ENCODE results near the gene PRR32.
"Not testable (repeated sequence)": the region's sequence is repeated elsewhere in the genome, so short reads cannot be mapped to it uniquely, and the experiment has no call there.

Gene PRR32, protein sequence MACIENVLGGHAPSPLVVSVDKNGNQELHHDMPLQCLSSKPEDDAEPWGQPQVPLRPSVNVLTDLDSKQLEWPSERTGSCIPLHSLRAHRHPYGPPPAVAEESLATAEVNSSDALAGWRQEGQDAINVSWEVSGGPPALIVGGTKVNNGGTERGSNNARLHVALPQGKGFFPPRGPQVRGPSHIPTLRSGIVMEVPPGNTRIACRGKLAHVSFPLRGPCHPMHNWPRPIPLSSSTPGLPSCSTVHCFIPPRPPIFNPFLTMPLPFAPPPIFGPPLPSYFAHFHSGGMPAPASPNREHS

DNA sequence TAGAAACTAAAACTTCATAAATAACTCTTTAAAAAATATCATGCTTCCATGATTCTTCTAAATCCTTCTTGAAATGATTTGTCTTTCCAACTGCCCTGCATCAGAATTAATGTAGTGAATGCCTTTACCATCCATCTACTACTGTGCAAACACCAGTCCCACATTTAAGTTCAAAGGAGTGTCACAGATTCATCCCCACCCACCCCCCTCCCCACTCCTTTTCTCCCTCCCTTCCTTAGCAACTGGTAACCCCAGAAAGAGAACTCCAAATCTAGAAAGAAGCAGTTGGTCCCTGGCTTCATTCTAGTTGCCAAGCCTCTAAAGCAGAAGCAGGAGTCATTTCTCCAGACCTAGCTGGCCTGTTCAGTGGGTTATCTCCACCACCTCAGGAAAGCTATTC, at the start of gene PRR32:
PRR32 (plus strand) TSS at position 301 of the 400 bp plus-strand sequence. CDS start 115 bp downstream, outside the sequence.
- no peak for DNase-seq

DNA sequence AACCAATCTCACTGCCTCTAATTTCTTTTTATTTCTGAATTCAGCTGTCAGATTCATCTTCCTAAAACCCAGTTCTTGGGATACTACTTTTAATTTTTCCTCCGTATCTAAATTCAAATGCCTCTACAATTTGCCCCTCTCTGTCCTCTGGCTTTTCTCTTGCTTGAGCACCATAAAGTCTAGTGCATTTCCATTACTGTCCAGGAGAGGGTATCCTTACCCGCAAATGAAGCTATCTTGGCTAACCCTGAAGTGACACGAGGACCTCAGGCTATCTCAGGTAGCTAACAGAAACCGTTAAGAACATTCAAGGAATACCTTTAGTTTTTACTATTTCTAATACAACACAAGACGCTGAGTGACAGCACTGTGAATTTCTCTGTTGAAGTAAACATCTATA, 49.4 kb upstream of the PRR32 start:
- DNase-seq: peak; percentile 48

DNA sequence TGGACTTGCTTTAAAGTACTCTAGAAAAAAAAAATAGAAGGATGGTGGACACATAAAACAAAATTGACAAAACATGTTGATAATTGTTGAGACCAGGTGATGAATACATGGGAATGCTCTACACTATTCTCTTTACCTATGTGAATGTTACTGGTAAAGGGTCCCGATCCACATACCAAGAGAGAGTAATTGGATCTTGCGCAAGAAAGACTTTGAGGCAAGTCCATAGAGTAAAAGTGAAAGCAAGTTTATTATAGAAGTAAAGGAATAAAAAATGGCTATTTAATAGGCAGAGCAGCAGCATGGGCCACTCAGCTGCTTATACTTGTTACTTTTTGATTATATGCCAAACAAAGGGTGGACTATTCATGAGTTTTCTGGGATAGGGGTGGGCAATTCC, 34.0 kb upstream of the PRR32 start:
- no peak for DNase-seq

DNA sequence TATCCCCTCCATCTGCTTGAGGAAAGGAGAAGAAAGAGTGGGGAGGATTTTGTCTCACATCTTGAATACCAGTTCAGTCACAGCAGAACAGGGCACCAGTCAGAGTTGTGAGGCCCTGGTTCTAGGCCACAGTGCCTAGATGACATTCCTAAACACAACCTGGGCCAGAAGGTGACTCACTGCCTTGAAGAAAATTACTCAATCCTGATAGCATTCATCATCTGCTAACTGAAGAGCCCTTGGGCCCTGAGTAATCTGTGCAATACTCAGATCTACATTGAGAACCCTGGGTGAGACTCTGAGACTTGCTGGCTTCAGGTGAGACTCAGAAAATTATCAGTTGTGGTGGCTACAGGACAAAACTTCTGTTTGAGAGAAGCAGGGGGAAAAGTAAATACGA, 20.5 kb upstream of the PRR32 start:
- no peak for DNase-seq

DNA sequence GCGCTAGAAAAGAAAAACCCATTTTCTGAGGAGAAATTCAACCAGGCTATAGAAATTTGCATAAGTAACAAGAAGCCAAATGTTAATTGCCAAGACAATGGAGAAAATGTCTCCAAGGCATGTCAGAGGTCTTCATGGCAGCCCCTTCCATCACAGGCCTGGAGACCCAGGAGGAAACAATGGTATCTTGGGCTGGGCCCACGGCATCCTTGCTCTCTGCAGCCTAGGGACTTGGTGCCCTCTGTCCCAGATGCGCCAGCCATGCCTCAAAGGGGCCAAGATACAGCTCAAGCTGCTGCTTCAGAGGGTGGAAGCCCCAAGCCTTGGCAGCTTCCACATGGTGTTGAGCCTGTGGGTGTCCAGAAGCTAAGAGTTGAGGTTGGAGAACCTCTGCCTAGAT, 12.7 kb upstream of the PRR32 start:
- not testable (repeated sequence) for DNase-seq

DNA sequence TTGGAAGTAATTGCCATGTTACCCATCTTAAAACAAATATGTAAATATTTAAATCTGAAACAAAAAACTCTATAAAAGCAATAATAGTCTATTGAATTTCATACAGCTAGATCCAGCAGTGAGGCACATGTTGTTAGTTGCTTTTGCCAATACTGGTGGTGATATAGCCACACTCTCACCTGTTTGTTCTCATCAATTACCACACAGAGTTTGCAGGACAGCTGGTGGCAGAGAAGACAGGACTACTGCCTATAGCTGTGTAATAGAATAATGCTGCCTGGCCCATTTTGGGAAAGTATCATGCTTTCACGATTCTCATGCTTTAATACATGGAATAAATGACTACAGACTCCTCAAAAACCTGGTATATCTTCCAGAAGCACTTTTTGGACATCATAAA, 3.7 kb upstream of the PRR32 start:
- DNase-seq: no peak

DNA sequence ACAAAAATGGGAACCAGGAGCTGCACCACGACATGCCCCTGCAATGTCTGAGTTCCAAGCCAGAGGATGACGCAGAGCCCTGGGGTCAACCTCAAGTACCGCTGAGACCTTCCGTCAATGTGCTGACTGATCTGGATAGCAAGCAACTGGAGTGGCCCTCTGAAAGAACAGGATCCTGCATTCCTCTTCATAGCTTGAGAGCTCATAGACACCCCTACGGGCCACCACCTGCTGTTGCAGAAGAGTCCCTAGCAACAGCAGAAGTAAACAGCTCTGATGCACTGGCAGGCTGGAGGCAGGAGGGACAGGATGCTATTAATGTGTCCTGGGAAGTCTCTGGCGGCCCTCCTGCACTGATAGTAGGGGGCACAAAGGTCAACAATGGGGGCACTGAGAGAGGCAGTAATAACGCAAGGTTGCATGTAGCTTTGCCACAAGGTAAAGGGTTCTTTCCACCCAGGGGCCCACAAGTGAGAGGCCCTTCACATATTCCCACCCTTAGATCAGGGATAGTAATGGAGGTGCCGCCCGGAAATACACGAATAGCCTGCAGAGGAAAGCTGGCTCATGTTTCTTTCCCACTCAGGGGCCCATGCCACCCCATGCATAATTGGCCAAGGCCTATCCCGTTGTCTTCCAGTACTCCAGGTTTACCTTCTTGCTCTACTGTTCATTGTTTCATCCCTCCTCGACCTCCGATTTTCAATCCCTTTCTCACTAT, 1.3 kb downstream of the PRR32 start:
- peak; percentile 51 for DNase-seq

DNA sequence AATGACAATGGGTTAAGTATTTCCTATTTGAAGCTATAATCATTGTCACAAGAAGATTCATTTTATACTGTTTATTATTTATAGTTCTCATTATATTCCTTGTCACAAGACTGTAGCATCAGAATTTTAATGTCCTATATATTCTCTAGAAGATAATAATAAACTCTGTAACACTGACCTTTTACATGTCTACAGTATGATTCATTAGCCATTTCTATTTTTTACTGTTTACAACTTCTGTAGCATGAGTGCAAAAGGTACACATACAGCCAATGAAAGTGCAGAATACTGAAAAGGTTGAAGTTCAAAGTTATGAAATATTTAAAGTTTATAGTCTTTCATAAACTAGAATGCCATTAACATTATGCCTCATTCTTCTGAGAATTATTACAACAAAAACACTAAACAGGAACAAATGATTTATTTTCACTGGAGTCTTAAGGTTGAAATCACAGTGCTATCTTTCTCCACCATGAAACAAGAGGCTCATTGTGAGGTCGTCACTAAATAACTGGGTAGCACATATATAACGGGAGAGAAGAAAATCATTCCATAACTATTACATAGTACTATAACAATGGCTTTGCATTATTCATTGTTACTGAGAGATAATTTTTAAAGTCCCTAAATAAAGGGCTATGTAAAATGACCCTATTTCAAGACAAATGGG, 4.9 kb downstream of the PRR32 start:
- no peak for DNase-seq

DNA sequence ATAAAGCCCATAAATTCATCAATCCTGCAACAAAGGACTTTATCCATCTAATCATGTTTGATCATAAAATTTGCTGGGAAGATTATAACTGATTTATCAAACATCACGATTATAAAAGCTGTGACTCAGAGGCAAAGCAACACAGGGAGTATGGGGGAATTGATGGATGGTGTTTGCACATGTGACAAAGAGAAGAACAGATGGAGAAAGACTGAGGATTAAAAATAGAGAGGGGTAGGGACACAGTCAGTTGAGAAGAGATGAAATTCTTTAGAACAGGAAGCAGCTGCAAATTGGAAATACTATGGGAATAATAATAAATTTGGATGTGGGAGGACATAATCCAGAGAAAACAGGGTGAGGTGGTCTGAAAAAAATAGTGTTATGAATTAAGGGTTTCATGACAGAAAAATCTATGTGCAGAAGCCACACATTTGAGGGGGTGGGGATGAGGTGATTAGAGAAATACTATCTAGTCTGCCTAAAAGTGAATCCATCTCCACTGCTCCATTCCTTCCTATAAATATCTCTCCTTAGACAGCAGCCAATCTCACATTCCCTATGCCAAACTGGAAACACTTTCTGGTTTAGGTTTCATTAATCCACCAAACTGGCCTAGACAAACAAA, 6.2 kb downstream of the PRR32 start:
- no peak for DNase-seq

DNA sequence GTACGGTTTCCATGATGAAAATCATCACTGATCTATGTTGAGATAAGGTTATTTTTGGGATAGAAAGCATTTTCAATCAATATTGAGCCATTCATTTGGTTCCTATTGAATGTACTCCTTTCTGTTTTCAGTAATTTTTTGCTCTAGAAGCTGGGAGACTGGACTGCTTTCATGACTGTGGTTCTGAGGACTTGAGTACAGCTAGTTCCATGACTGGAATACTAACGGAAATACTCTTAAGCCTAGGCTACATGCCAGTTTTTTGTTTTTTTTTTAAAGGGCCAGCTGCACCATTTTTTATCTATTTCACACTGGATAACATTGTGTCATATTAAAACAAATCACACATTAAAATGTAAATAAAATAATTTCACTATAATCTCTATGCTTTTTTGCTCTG, 16.7 kb downstream of the PRR32 start:
- DNase-seq: no peak

DNA sequence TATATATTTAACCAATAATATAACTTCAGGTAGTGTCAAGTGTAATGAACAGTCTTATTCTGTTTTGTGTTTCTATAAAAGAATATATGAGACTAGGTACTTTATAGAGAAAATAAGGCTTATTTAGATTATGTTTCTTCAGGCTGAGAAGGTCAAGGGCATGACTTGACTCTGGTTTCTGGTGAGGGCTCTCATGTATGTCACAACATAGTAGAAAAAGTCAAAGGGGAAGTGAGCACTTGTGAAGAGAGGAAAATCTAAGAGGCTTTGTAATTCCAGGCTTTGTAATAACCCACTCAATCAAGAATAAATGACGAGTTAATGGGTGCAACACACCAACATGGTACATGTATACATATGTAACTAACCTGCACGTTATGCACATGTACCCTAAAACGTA, 27.6 kb downstream of the PRR32 start:
- DNase-seq: no peak

DNA sequence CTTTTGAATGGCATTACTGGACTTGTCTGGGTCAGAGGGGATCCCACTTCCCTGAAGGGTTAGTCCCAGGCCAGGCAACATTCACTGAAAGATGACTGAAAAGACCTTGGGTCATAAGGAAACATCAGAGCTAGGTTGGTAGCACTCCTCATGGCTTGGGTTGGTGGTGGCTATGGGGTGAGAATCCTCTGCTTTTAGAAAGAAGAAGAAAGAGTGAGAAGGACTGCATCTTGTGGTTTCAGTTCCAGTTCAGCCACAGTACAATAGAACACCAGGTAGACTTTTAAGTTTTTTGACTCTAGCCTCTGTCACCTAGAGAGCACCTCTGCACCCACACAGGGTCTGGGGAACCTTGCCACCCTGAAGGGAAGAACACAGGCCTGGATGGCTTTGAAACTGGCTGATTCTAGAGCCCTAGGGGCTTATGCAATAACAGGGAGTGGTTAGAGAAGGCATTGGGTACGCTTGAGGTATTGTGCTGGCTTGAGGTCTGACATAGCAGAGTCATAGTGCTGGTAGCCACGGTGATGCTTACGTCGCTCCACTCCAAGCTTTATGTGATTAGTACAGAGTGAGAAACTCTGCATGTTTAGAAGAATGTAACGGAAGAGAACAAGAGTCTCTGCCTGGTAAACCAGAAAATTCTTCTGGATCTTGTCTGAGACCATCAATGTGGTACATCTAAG, 36.5 kb downstream of the PRR32 start:
- no peak for DNase-seq

All from islet precursor cell (in vitro differentiated cells).